Inferior parietal cortex (tissue), 1 donor: ENCODE data around the gene NPHP3.
"Not testable (repeated sequence)": the region's sequence is repeated elsewhere in the genome, so short reads cannot be mapped to it uniquely, and the experiment has no call there.

Source experiments
- DNase-seq: peaks from one replicate; pipeline ENCODE4 v3.0.0-alpha.2; 2016; ENCODE audit errors: extremely low spot score

NPHP3 gene

GRCh38 chr3:132722165-132723023, at the start of gene NPHP3:
NPHP3 (minus strand) TSS chr3:132722409; CDS start chr3:132722355, 54 bp downstream.
- peak; percentile 72 for DNase-seq

DNA sequence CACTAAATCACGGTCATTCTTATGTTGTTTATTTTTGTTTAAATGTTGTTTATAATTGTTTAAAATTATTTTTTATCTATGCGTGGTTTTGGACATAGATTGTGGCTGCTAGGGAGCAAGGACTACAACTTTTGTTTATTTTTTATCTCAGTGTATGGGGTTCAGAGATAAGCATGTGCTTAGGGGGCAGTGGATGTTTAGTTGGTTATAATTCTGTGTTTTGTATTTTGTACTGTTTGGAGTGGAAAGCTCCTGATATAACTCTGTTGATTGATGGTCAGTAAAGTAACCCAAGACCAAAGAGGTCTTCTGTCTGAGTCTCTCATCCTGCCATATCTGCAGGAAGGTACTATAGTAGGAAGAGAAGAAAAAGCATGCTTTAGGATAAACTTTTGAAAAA, 36.5 kb upstream of the NPHP3 start:
- DNase-seq = no peak

DNA sequence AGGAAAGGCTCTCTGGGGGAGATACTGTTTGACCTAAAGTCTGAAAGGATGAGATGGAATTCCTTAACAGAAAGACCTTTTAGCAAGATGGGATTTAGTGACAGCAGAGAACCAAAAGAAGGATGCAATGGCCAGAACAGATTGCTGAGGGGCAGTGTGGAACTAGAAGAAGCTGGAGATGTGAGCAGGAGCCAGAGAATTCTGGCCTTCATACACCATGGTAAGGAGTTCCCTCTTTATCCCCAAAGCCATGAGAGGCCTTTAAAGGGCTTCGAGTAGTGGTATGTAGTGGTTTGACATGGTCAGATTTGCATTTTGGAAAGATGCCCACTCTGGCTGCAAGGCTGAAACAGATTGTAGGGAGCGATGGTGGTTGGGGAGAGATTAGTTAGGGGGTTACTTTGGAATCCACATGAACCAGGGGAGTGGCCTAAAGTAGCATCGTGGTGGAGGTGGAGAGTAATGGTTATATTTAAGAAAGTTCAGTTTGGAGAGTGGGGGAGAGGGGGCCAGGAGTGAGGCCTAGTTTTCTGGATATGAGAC, 34.0 kb upstream of the NPHP3 start:
- DNase-seq = no peak

DNA sequence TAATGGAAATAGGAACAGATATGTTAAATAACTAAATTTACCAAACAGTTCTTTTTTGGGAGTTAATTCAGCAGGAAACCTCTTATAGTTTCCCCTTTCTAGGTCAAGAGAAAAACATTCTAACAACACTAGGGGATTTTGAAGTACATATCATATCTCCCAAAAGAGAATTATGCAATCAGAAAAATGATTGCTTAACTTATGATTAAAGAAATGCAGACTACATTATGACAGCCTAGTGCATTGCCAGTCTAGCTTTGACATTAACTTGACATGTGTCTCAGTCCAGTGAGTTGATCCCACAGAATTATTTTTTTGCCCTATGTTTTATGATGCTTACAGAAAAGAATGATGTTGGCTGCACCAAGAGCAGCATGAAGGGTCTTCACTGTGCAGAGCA, 31.7 kb upstream of the NPHP3 start:
- DNase-seq = no peak

DNA sequence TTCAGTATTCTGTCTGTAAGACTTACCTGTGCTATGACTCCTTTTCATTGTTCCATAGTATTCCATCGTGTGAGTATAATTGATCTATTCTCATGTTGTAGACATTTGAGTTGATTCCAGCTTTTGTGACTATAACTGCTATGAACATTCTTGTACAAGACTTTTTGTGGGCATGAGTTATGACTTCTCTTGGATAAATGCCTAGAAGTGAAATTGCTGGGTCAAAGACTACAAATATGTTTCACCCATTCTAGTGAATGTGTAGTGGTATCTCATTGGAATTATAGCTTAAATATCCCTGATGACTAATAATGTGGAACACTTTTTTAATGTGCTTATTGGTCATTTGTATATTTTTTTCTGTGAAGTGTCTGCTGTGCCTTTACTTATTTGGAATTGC, 27.6 kb upstream of the NPHP3 start:
- DNase-seq = no peak

DNA sequence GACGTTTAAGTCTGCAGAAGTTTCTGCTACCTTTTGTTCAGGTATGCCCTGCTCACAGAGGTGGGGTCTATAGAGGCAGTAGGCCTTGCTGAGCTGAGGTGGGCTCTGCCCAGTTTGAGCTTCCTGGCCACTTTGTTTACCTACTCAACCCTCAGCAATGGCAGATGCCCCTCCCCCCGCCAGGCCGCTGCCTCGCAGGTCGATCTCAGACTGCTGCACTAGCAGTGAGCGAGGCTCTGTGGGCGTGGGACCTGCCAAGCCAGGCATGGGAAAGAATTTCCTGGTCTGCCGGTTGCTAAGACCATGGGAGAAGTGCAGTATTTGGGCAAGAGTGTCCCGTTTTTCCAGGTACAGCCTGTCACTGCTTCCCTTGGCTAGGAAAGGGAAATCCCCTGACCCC, 24.5 kb upstream of the NPHP3 start:
- DNase-seq = not testable (repeated sequence)

- DNase-seq = no peak
Observed at GRCh38 chr3:132738314-132738713, 16.1 kb upstream of the NPHP3 start.

GRCh38 chr3:132735589-132735988, 13.4 kb upstream of the NPHP3 start:
- no peak for DNase-seq

DNA sequence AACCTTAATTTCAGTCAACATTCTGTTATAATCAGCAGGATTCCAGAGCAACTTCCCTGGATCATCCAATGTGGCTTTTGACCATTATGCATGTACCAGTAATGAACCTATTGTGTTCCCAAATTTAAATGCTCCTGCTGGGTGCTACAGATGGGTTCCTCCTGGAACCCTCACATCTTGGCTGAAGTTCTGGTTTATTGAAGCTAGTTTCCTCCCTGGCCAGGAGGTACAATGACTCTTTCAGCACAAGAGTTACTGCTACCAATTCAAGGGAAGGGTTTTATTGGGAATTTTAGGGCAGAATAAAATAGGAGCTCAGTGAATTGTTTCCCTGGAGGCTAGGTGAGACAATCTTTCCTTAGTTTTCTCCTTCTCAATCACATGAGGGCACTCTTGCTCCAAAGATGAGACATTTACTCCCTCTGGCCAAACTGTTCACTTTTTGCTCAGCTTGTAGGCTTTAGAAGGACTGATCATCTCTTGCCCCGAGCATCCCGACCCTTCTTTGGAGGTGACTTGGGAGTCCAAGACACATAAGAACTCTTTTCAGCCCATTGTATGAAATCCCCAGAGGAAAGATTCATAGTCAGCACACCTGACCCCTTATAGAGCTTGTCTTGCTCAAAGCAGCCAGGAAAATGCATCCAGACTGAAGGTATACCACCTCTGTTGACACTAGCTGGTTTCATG, 8.8 kb upstream of the NPHP3 start:
- DNase-seq = peak; percentile 74

DNA sequence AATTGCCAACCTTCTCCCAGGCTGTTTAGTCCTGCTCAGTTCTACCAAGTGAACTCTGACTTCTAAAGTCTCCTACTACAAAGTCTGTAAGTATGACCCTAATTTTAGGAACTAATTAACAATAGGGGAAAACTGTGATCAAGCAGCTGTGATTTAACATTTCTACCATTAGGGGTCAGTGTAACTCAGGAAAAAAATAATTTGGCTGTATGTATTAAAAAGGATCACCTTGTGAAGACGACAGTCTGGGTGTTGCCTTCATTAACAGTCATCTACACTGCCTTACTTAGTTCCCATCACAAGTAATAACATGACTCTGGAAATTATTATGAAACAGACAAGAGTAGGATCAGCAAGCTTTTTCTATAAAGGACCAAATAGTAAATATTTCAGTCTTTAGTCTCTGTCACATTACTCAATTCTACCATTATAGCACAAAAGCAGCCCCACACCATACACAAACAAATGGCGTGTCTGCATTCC, 4.2 kb upstream of the NPHP3 start:
- DNase-seq = peak; percentile 76

DNA sequence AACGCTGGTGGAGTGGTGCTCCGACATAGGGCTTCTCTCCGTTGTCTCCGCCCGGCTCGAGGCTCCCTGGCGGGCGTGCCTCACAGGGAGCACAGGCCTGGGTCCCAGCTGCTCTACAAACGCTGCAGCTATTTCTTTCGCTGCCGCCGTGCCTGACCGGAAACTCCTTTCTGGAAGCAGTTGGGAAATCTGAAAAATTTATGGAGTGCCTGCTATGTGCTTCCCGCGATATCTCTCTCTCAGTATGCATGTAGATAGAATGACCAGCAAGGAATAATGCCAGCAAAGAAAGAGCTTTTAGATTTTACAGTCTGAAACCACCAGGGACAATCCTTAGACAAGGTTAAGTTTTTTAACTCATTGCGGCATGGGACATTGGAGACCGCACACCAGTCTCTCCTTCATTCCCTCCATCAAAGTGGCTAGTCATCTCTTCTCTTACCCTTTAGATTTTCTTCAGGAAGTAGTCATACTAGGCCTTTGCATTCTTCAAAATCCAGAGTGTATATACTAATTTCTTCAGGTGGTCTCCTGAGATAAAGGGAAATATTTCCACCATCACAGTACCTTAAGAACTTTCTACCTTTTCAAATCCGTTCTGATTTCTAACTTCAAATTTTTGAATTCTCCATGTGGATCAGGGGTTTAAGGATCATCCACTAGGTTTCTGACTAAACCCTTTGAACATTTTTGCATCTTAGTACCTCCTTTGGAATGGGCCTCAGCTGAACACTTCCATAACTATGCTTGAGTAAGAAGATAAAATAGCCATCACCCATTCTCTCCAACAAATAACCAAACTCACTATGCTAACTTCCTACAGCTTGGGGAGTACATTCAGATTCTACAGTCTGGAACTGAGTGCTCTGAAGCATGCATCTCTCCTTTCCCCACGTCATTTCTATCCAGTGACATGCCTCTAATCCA, 1.1 kb upstream of the NPHP3 start:
- peak; percentile 68 for DNase-seq

- no peak for DNase-seq
Observed at GRCh38 chr3:132721479-132722164, 587 bp downstream of the NPHP3 start.

DNA sequence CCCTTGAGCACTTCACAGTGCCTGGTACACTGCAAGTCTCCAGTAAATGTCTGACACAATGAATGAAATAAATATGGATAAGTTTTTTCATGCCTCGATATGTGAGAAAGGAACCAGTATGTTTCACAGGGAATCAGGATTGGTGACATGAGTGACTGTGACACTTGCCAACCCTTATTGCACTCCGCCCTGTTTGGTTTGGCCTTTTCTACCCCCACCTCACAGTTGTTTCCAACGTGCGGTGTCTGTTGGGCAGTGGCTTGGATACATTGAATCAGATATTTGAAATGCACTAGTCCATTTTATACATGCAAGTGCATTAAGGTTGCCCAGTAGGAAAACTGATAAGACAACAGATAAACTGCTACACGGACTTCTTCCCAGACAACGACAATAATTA, 2.0 kb downstream of the NPHP3 start:
- no peak for DNase-seq

DNA sequence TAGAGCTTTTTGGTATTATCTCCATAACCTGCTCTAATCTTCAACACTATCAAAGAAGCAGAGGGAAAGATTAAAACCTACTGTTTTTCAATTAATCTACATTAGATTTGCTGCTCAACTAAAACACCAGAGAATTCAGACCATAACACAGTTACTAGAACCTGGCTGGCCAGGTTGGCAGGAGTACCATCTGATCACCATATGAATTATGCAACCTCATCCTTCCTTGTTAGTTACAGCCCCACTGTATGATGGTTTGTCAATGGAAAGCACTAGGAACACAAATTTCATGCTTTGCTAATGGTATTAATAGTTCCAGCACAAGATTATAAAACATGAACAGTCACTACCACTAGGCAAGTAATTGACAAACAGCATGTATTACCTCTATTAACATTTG, 5.8 kb downstream of the NPHP3 start:
- no peak for DNase-seq

- no peak for DNase-seq
Observed at GRCh38 chr3:132713977-132714727, 8.1 kb downstream of the NPHP3 start.

DNA sequence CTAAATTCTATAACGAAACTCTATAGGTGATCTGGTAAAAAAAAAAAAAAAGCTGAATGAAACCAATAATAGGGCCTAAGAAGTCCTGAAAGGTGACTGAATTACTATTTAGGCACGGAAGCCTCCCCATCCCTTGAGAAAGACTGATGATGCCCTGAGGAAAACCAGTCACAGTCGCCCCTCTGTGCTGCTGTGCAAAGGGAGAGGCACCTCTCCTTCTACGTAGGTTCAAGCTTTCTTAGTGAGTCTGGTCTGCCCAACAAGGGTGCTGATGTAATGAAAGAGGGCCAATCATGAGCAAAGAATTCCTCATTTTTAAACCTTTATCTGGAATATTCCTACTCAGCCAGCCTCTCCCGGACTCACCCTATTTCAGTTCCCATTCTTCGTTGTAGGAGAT, 11.9 kb downstream of the NPHP3 start:
- no peak for DNase-seq

GRCh38 chr3:132709761-132710160, 12.4 kb downstream of the NPHP3 start:
- DNase-seq = no peak

GRCh38 chr3:132703733-132704132, 18.5 kb downstream of the NPHP3 start:
- no peak for DNase-seq

- DNase-seq = no peak
Observed at GRCh38 chr3:132695422-132695821, 26.8 kb downstream of the NPHP3 start.

DNA sequence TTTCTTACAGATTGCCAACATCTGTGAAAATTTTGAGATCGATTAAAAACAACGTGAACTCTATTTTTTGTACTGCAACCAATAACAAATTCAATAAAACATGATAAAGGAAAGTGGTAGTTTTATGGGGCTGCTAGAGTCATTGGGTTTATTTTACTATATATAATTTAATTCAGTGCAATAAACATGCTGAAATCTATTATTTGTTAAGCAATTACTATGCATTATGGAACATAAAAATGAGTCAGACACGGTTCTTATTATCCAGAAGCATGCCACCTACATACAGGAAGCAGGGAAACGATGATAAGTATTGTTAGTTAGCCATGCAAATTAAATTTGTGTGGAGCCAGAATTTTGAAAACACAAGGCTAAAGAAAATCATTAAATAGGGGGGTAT, 27.2 kb downstream of the NPHP3 start:
- no peak for DNase-seq
